K562 (cell line): Measurements from ENCODE around the gene ANKRD11. TPM values are rescaled to one million over a fixed set of nuclear protein-coding genes. Genes with fewer than 3 reads are reported as not detected.
"Not testable (repeated sequence)": the region's sequence is repeated elsewhere in the genome, so short reads cannot be mapped to it uniquely, and the experiment has no call there.

Experiments used
- ATAC-seq: fragments of 200-7000 bp; cut with Tn5 transposase; 3 replicates; pipeline ENCODE4 v1.9.1; 2020; ENCODE audit warnings: moderate library complexity
- BruUV-seq: library from RNA; stranded (reverse); fragments of 400-500 nt; replicated peaks from 2 replicates; lab custom pipeline; 2021; lab: Mats Ljungman, UMichigan
- CTCF ChIA-PET: fragments of 300-600 bp; formaldehyde crosslinking; extraction: SDS; loops from one replicate; lab custom pipeline; 2021; ENCODE audit warnings: low intra/inter-chr PET ratio; lab: Yijun Ruan, JAX
- POLR2A ChIA-PET: fragments of 300-600, 350-650 bp; sonication (Branson Sonifier 250); formaldehyde crosslinking; extraction: SDS; loops from one replicate; lab custom pipeline; 2021; ENCODE audit warnings: antibody characterized with exemption, inconsistent platforms; lab: Yijun Ruan, JAX
- DNase-seq, 4 experiments: peaks; one replicate each; pipeline versions ENCODE4 v3.0.0 to v3.0.0-alpha.2; 2011 to 2018; ENCODE audit warnings: low spot score in 3 of 4, mixed read lengths in 3 of 4; ENCODE audit errors: extremely low read depth in 1 of 4
- FAIRE-seq: peaks from 2 replicates; lab custom pipeline; 2011; peaks lifted over from hg19 to GRCh38; lab: Jason Lieb, UNC
- H2AFZ ChIP-seq: 2 replicates; pipeline ENCODE4 v1.6.0; 2011; ENCODE audit warnings: low read depth, low read length, control low read depth, inconsistent platforms
- H3K27ac ChIP-seq: fragments of 200-600 bp; 3 replicates; pipeline ENCODE4 v1.8.0; 2011; ENCODE audit warnings: low read depth, mild to moderate bottlenecking, control low read depth, inconsistent platforms, low read length, moderate library complexity, mixed read lengths; ENCODE audit errors: extremely low read depth
- H3K27me3 ChIP-seq, 2 experiments: fragments of 300-600 bp in 1 of 2; 2 replicates in 1 of 2; 3 replicates in 1 of 2; pipeline versions ENCODE4 v1.6.0 to v1.8.0; 2011; ENCODE audit warnings: inconsistent platforms in 2 of 2, low read length in 2 of 2, mild to moderate bottlenecking in 1 of 2, mixed read lengths in 1 of 2, moderate library complexity in 1 of 2; ENCODE audit not compliant: control insufficient read depth in 2 of 2, insufficient read depth in 2 of 2
- H3K36me3 ChIP-seq: fragments of 300-600 bp; 3 replicates; pipeline ENCODE4 v1.8.0; 2011; ENCODE audit warnings: mild to moderate bottlenecking, low read length, inconsistent platforms; ENCODE audit not compliant: control insufficient read depth, insufficient read depth
- H3K4me1 ChIP-seq, 2 experiments: fragments of 200-600 bp in 1 of 2; replicated peaks in 1 of 2; 2 replicates in 1 of 2; 3 replicates in 1 of 2; pipeline versions ENCODE4 v1.5.1 to v1.8.0; 2011; ENCODE audit warnings: inconsistent platforms in 2 of 2, low read length in 2 of 2, mild to moderate bottlenecking in 1 of 2, mixed read lengths in 1 of 2, moderate library complexity in 1 of 2; ENCODE audit not compliant: control insufficient read depth in 2 of 2, insufficient read depth in 2 of 2
- H3K4me2 ChIP-seq: 2 replicates; pipeline ENCODE4 v1.6.1; 2011; ENCODE audit warnings: low read length, control low read depth, inconsistent platforms, mixed read lengths; ENCODE audit not compliant: insufficient read depth
- H3K4me3 ChIP-seq: fragments of 200-600 bp; sonication (generic), shearing (Covaris generic); 2 replicates; pipeline ENCODE4 v1.5.1; 2016; ENCODE audit warnings: control low read depth, inconsistent platforms
- H3K79me2 ChIP-seq: fragments of 200-600 bp; 3 replicates; pipeline ENCODE4 v1.8.0; 2011; ENCODE audit warnings: low read length, inconsistent platforms; ENCODE audit not compliant: control insufficient read depth, insufficient read depth
- H3K9ac ChIP-seq, 2 experiments: 2 replicates each; pipeline versions ENCODE4 v1.6.0 to v1.6.1; 2011; ENCODE audit warnings: low read depth in 2 of 2, low read length in 2 of 2, control low read depth in 1 of 2, inconsistent platforms in 1 of 2, mild to moderate bottlenecking in 1 of 2, mixed read lengths in 1 of 2; ENCODE audit not compliant: insufficient read depth in 1 of 2
- H3K9me1 ChIP-seq: one replicate; pipeline ENCODE4 v1.6.0; 2011; ENCODE audit warnings: inconsistent platforms, mild to moderate bottlenecking, low read length, moderate library complexity; ENCODE audit not compliant: control insufficient read depth, insufficient read depth
- H3K9me3 ChIP-seq: replicated peaks from 2 replicates; pipeline ENCODE4 v1.5.1; 2011; ENCODE audit warnings: low read depth, low read length, inconsistent platforms; ENCODE audit not compliant: control insufficient read depth, insufficient read depth
- H4K20me1 ChIP-seq: replicated peaks from 2 replicates; pipeline ENCODE4 v1.6.1; 2011; ENCODE audit warnings: low read length, inconsistent platforms, mixed read lengths; ENCODE audit not compliant: control insufficient read depth, insufficient read depth
- POLR2G ChIP-seq: fragments of 200-400 bp; formaldehyde crosslinking; IDR thresholded peaks from 2 replicates; pipeline ENCODE4 v1.6.1; 2017; ENCODE audit warnings: low read depth, mild to moderate bottlenecking, antibody characterized with exemption, low read length, moderate library complexity
- WGBS: fragments of 100-300 bp; shearing (Covaris generic); methylation state at CpG from one replicate; pipeline ENCODE4 v1.1.6; 2016; ENCODE audit warnings: low coverage, mixed read lengths; ENCODE audit not compliant: insufficient coverage; ENCODE audit errors: missing lambda C conversion rate; 5-methylcytosine and 5-hydroxymethylcytosine counted together
- in situ Hi-C: fragments of 300-500 bp; cut with MboI; formaldehyde crosslinking; loops from 4 replicates; pipeline ENCODE4 v1.15.0; 2018; ENCODE audit warnings: inconsistent platforms, mixed read lengths
- intact Hi-C: fragments of 100-400 bp; cut with micrococcal nuclease; formaldehyde crosslinking; loops from 2 replicates; pipeline ENCODE4 v1.14.2; 2022
- polyA plus RNA-seq, 8 experiments: library from polyadenylated mRNA; depleted of rRNA in 4 of 8; stranded (reverse) in 5 of 8; unstranded in 3 of 8; fragments of >200 nt; fragmentation: Nextera tagmentation in 2 of 8; fragmentation: Illumina TruSeq in 1 of 8; extraction: Ambion mirVana in 2 of 8; extraction: Trizol in 1 of 8; gene quantifications; 2 replicates each; pipeline versions ENCODE4 v1.2.1 to v1.2.3, GENCODE V29; 2011 to 2014; ENCODE audit warnings: inconsistent platforms in 1 of 8, missing spikeins in 1 of 8
- total RNA-seq, 7 experiments: library from RNA; depleted of rRNA in 6 of 7; stranded (reverse); fragments of >200 nt in 6 of 7; fragmentation: Illumina TruSeq in 2 of 7; extraction: Trizol in 2 of 7; gene quantifications; 2 replicates each; pipeline versions ENCODE4 v1.2.1 to v1.2.3, GENCODE V29; 2011 to 2021; ENCODE audit warnings: low replicate concordance in 1 of 7
- TF ChIP-seq, protein P1 (sequence below): fragments of 250-450 bp; sonication (Bioruptor Pico); IDR thresholded peaks from 2 replicates; pipeline ENCODE4 v1.8.0; 2022; ENCODE audit warnings: moderate library complexity, mild to moderate bottlenecking, inconsistent platforms

Gene ANKRD11
- total and polyA plus RNA-seq, 9 of the 15 experiments (the other 6 are each of a cell fraction or from before 2014, with no cell fraction given) = 4.7 to 126 (median 31.7) TPM

DNA sequence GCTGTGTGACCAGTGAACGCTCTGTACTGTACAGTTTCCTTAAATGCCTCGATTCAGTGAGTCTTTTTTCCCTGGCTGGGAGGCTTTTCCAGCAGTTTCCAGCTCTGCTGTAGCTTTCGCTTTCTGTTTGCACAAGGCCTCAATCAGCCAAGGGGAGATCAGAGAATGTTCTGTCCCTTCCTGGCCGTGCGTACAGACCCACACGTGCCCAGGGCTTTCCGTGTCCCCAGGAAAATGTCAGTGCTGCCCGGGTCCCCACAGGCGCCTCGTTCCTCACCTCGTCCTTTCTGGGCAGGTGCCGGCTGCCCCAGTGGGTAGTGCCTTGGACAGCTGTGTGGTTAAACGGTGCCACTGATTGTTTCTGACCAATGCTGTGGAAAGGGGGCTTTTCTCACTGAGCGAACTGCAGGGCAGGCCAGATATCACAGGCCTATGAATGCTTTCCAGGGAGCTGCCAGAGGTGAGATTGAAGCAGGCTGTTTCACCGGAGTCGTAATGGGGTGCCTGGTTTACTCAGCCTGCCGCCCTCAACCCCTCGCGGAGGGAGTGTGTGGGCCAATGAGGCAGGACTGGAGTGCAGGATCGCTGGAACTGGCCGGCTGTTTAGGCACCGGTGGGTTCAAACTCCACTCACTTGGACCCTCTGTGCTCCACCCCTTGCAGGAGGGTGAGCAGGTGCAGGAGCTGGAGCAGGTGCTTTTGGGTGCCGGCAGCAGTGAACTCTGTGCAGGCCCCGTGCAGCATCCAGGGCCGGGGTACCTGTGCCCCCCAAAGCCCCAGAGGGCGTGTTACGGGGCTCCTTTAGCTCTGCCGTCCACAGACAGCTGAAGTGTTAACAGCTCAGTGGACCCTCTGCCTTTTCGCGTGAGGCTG, 228.4 kb downstream of the ANKRD11 start:
- Histone ChIP-seq H3K27me3 (no peaks in the 10 kb centered on the region), H3K9ac (peak overlapping the region in 1 of 2 experiments; percentile 76; a peak in 2 of 4 replicates), H3K4me1 (peaks cover 0 to 16% of the 10 kb centered on the region in 2 experiments; a peak in 2 of 5 replicates), H2AFZ (no peak overlapping the region), H3K9me3 (no peaks in the 10 kb centered on the region; the same call in 1 of the 2 replicates), H3K4me3 (no peak overlapping the region), H3K79me2 (no peaks in the 10 kb centered on the region), H3K4me2 (no peak overlapping the region), H3K27ac (no peak overlapping the region), H4K20me1 (no peaks in the 10 kb centered on the region), H3K36me3 (peaks cover 11% of the 10 kb centered on the region; the same call in 2 of the 3 replicates), H3K9me1 (no peaks in the 10 kb centered on the region)
- DNase-seq (no peak), FAIRE-seq (no peak), ATAC-seq (no peak)
- intact Hi-C loops (no loop called here), in situ Hi-C loops (no loop called here)
- ChIA-PET POLR2A (interaction anchor here (0.6 to 1.3 kb wide), 3 partner anchors 9 to 508 kb away, joined by 3 to 4 read pairs (median 4); no protein-coding TSS in a partner anchor), CTCF (no interaction called here)
- BruUV-seq = no TSS peak
- 67% methylated on average over 30 of the region's 30 CpGs for WGBS
- peak; percentile 43 for TF ChIP-seq POLR2G
- TF ChIP-seq, protein P1, sequence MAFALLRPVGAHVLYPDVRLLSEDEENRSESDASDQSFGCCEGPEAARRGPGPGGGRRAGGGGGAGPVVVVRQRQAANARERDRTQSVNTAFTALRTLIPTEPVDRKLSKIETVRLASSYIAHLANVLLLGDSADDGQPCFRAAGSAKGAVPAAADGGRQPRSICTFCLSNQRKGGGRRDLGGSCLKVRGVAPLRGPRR (CRISPR knock-in tag) = no peak

DNA sequence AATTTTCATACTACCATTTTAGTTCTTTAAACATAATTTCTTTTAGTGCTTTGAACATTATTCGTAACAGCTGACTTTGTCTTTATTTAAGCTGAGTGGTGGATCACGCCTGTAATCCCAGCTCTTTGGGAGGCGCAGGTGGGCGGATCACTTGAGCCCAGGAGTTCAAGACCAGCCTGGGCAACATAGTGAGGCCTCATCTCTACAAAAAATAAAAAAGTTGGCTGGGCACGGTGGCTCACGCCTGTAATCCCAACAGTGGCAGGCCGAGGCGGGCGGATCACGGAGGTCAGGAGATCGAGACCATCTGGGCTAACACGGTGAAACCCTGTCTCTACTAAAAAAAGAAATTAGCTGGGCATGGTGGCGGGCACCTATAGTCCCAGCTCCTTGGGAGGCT, 230.5 kb downstream of the ANKRD11 start:
- peaks cover 0 to 15% of the 10 kb centered on the region in 2 experiments; a peak in 3 of 5 replicates for H3K4me1 ChIP-seq
- 85% methylated on average over 13 of the region's 13 CpGs for WGBS
- H3K9me1 ChIP-seq, in situ Hi-C loops, H3K79me2 ChIP-seq, BruUV-seq, H3K9me3 ChIP-seq, H3K27me3 ChIP-seq, POLR2A ChIA-PET, FAIRE-seq, DNase-seq, H3K27ac ChIP-seq, intact Hi-C loops, H3K4me3 ChIP-seq, ATAC-seq, H3K9ac ChIP-seq, H3K4me2 ChIP-seq, H4K20me1 ChIP-seq, H2AFZ ChIP-seq, H3K36me3 ChIP-seq, CTCF ChIA-PET: not testable (repeated sequence)
